Tibial nerve (tissue), 4 donors: ENCODE measurements around the gene CA10.

ENCODE experiments used
- CTCF ChIP-seq, 5 experiments: fragments of 200-600 bp in 3 of 5; fragments of 450-650 bp in 2 of 5; sonication (generic) in 3 of 5; IDR thresholded peaks; one replicate each; pipeline ENCODE4 v1.5.1; 2016 to 2019; ENCODE audit warnings: antibody characterized with exemption in 5 of 5, mild to moderate bottlenecking in 3 of 5, moderate library complexity in 2 of 5
- EP300 ChIP-seq, 2 donors: sonication (generic); formaldehyde crosslinking; IDR thresholded peaks; one replicate each; pipeline ENCODE4 v1.6.1; 2017; ENCODE audit warnings: antibody characterized with exemption in 2 of 2, mild to moderate bottlenecking in 1 of 2
- POLR2A ChIP-seq, 2 donors: fragments of 450-650 bp; IDR thresholded peaks; one replicate each; pipeline ENCODE4 v1.6.1; 2017; ENCODE audit warnings: antibody characterized with exemption in 2 of 2, mild to moderate bottlenecking in 2 of 2, moderate library complexity in 2 of 2

GRCh38 chr17:51618476-51618875 is 540.0 kb downstream of the CA10 start:
- TF ChIP-seq CTCF (IDR thresholded peaks at IDR 0.05) (no peak), POLR2A (IDR thresholded peaks at IDR 0.05) (no peak), EP300 (IDR thresholded peaks at IDR 0.05) (no peak)
